Measurements from ENCODE around the gene GUK1. TPM values are rescaled to one million over a fixed set of nuclear protein-coding genes. Genes with fewer than 3 reads are reported as not detected.
A peak's percentile ranks its signal among the peaks of the same experiment; 100 is the strongest.

The GUK1 gene
- total RNA-seq, 4 donors from 2014 or later, result 234 to 504 (median 299) TPM

DNA sequence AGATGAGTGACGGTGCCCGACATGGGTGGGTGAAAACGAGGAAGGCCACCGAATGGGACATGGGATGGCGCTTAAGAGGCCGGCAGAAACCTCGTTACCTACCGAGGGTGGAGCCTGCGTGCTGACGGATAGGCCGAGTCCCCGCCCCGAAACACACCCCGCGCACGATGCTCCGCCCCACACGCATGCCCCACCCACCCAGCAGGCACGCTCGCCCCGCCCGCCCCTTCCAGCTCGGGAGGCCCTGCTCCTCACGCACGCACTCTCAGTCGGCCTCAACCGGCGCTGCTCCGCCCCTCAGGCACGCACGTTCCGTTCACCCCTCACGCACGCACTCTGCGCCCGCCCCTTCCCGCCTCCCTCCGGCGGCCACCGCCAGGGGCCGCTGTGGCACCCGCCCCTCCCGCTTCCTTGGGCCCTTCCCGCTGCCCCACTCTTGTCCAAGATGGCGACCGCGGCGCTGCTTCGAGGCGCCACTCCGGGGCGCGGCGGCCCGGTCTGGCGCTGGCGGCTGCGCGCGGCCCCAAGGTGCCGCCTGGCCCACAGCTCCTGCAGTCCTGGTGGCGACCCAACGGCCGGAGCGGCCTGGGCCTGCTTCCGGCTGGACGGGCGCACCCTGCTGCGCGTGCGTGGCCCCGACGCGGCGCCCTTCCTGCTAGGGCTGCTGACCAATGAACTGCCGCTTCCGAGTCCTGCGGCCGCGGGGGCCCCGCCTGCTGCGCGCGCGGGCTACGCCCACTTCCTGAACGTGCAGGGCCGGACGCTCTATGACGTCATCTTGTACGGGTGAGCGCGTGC, 25.5 kb downstream of the GUK1 start, which contains the start of gene IBA57:
Gene IBA57 (plus strand): TSS at position 433 of the 798 bp plus-strand sequence. CDS start 13 bp downstream, at position 446.
- Histone ChIP-seq H3K27ac (peak within 1 kb of the TSS; percentile 76 to 100 (median 99)), H3K4me3 (peak within 1 kb of the TSS; percentile 39 to 87), H3K36me3 (no peaks in the 10 kb centered on the region), H3K4me1 (peaks cover 0 to 56% (median 6%) of the 10 kb centered on the region in 3 donors), H3K27me3 (peaks cover 20% of the 10 kb centered on the region), H3K9me3 (no peaks in the 10 kb centered on the region)
- 0% methylated on average over 6 of the region's 93 CpGs; no CpG with 5 or more reads in 1 of the 2 donors for WGBS, 2 donors (ENCODE audit: low coverage in 1 of 2)
- TF ChIP-seq, protein P1, sequence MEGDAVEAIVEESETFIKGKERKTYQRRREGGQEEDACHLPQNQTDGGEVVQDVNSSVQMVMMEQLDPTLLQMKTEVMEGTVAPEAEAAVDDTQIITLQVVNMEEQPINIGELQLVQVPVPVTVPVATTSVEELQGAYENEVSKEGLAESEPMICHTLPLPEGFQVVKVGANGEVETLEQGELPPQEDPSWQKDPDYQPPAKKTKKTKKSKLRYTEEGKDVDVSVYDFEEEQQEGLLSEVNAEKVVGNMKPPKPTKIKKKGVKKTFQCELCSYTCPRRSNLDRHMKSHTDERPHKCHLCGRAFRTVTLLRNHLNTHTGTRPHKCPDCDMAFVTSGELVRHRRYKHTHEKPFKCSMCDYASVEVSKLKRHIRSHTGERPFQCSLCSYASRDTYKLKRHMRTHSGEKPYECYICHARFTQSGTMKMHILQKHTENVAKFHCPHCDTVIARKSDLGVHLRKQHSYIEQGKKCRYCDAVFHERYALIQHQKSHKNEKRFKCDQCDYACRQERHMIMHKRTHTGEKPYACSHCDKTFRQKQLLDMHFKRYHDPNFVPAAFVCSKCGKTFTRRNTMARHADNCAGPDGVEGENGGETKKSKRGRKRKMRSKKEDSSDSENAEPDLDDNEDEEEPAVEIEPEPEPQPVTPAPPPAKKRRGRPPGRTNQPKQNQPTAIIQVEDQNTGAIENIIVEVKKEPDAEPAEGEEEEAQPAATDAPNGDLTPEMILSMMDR (IDR thresholded peaks at IDR 0.05), result peak in 3 of 4 experiments; percentile 91 to 96 (median 95)
- TF ChIP-seq POLR2AphosphoS5 (IDR thresholded peaks at IDR 0.05) (peak; percentile 80), EP300 (IDR thresholded peaks at IDR 0.05) (peak; percentile 75), POLR2A (IDR thresholded peaks at IDR 0.05) (peak; percentile 96 to 97)
- ATAC-seq, result peak; percentile 92

GRCh38 chr1:228166170-228166936, 26.3 kb downstream of the GUK1 start:
- Histone ChIP-seq H3K4me1 (peaks cover 0 to 51% (median 6%) of the 10 kb centered on the region in 3 donors), H3K4me3 (peak overlapping the region; percentile 39 to 87), H3K27me3 (peaks cover 20% of the 10 kb centered on the region), H3K36me3 (no peaks in the 10 kb centered on the region), H3K27ac (peak overlapping the region; percentile 76 to 100 (median 99)), H3K9me3 (no peaks in the 10 kb centered on the region)
- TF ChIP-seq EP300 (IDR thresholded peaks at IDR 0.05) (no peak), POLR2A (IDR thresholded peaks at IDR 0.05) (no peak), POLR2AphosphoS5 (IDR thresholded peaks at IDR 0.05) (peak; percentile 40)
- TF ChIP-seq, protein P1 (IDR thresholded peaks at IDR 0.05), result peak in 3 of 4 experiments; percentile 17 to 51 (median 42)
- no peak for ATAC-seq
- 9 to 24% methylated on average over 8 to 11 of the region's 26 CpGs for WGBS, 2 donors (ENCODE audit: low coverage in 1 of 2)

DNA sequence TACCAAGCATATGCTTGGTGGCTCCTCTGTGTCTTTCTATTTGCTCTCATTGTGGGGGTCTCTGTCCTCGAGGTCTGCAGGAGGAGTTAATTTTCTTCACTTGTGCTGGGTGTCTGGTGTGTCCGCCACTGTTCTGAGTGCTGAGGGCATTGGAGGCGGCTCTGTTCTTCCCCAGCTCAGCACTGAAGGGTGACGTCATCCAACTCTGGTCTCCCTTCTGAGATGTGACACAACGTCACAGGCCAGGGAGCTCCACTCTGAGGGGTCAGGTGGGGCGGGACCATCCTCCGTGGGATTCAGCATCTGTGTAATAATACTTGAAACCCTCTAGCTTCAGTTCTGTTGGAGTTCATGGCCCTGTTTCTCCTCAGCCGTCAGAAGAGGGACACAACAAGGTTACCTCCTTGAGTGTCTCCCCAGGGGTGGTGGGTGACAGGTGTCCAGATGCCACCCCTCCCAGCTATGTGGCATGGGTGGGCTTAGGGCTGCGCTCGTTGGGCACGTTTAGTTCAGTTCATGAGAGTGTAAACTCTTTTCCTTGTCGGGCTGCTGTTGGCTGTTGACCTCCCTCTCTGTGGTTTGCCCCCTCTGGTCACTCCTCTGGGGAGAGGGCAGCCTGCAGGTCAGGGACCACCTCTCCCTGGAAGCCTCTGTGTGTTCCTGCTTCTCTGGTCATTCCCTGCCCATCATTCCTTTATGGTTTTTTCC, 28.6 kb downstream of the GUK1 start:
- ATAC-seq, result no peak
- WGBS, 2 donors (ENCODE audit: low coverage in 1 of 2), result 20 to 83% methylated on average over 1 to 10 of the region's 12 CpGs
- Histone ChIP-seq H3K9me3 (no peaks in the 10 kb centered on the region), H3K27ac (no peak overlapping the region), H3K4me3 (no peak overlapping the region), H3K36me3 (no peaks in the 10 kb centered on the region), H3K27me3 (no peaks in the 10 kb centered on the region), H3K4me1 (peaks cover 0 to 31% (median 0%) of the 10 kb centered on the region in 3 donors)
- TF ChIP-seq EP300 (IDR thresholded peaks at IDR 0.05), result no peak
- TF ChIP-seq, protein P1 (IDR thresholded peaks at IDR 0.05), result no peak
- no peak for TF ChIP-seq POLR2AphosphoS5 (IDR thresholded peaks at IDR 0.05)
- no peak for TF ChIP-seq POLR2A (IDR thresholded peaks at IDR 0.05)

- H3K9me3 ChIP-seq, result no peaks in the 10 kb centered on the region
- H3K27me3 ChIP-seq, result no peaks in the 10 kb centered on the region
- 86 to 100% methylated on average over 1 to 2 of the region's 2 CpGs for WGBS, 2 donors (ENCODE audit: low coverage in 1 of 2)
- TF ChIP-seq POLR2AphosphoS5 (IDR thresholded peaks at IDR 0.05), result no peak
- no peak for TF ChIP-seq EP300 (IDR thresholded peaks at IDR 0.05)
- TF ChIP-seq, protein P1 (IDR thresholded peaks at IDR 0.05), result no peak
- no peak for TF ChIP-seq POLR2A (IDR thresholded peaks at IDR 0.05)
- no peaks in the 10 kb centered on the region for H3K36me3 ChIP-seq
- H3K4me3 ChIP-seq, result no peak overlapping the region
- ATAC-seq, result no peak
- peaks cover 0 to 30% (median 0%) of the 10 kb centered on the region in 3 donors for H3K4me1 ChIP-seq
- no peak overlapping the region for H3K27ac ChIP-seq
Observed at GRCh38 chr1:228169345-228169744, 29.3 kb downstream of the GUK1 start.

All from gastroesophageal sphincter (tissue), 4 donors.